Ovary (tissue), 9 donors: ENCODE measurements around the gene ACACB. TPM values are rescaled to one million over a fixed set of nuclear protein-coding genes. Genes with fewer than 3 reads are reported as not detected.

Experiments
- DNase-seq, 5 donors: peaks; one replicate each; pipeline ENCODE4 v3.0.0-alpha.2; 2019 to 2020
- H3K27ac ChIP-seq, 2 donors: fragments of 200-600 bp; one replicate each; pipeline versions ENCODE4 v1.5.1 to v1.8.0; 2019 to 2022
- H3K27me3 ChIP-seq: fragments of 200-600 bp; one replicate; pipeline ENCODE4 v1.8.0; 2022
- H3K36me3 ChIP-seq: fragments of 200-600 bp; sonication (generic); one replicate; pipeline ENCODE4 v1.5.1; 2019
- H3K4me1 ChIP-seq: one replicate; pipeline ENCODE4 v1.8.1; 2013; ENCODE audit warnings: mild to moderate bottlenecking, moderate library complexity; ENCODE audit not compliant: insufficient read depth
- H3K4me3 ChIP-seq: fragments of 200-600 bp; sonication (generic); one replicate; pipeline ENCODE4 v1.5.1; 2017
- H3K9me3 ChIP-seq, 2 donors: fragments of 200-600 bp in 1 of 2; sonication (generic) in 1 of 2; one replicate each; pipeline versions ENCODE4 v1.5.1 to v1.8.1; 2013 to 2019; ENCODE audit warnings: mild to moderate bottlenecking in 1 of 2, moderate library complexity in 1 of 2
- CTCF ChIP-seq, 3 donors: fragments of 450-650 bp in 2 of 3; fragments of 200-600 bp in 1 of 3; IDR thresholded peaks; one replicate each; pipeline versions ENCODE4 v1.5.1 to v1.8.0; 2016 to 2022; ENCODE audit warnings: antibody characterized with exemption in 3 of 3, mild to moderate bottlenecking in 1 of 3
- EP300 ChIP-seq: sonication (generic); formaldehyde crosslinking; IDR thresholded peaks from one replicate; pipeline ENCODE4 v1.6.1; 2017; ENCODE audit warnings: antibody characterized with exemption
- POLR2A ChIP-seq: fragments of 450-650 bp; IDR thresholded peaks from one replicate; pipeline ENCODE4 v1.6.1; 2017; ENCODE audit warnings: antibody characterized with exemption, mild to moderate bottlenecking, moderate library complexity
- WGBS, 3 donors: extraction: QIAGEN DNeasy Blood & Tissue Kit in 1 of 3; methylation state at CpG; one replicate each; pipeline versions ENCODE4 v1.1.5 to v1.1.7; 2013 to 2017; 5-methylcytosine and 5-hydroxymethylcytosine counted together
- intact Hi-C, 4 donors: fragments of 100-400 bp; cut with DNase I; formaldehyde crosslinking; loops; one replicate each; pipeline versions ENCODE4 v1.11.0 to v1.15.1; 2022 to 2023
- polyA plus RNA-seq, 2 donors: library from polyadenylated mRNA; stranded (reverse); fragments of 200-250 nt in 1 of 2; fragments of 350-450 nt in 1 of 2; fragmentation: Illumina TruSeq in 1 of 2; extraction: RNeasy Lipid Tissue Mini Kit (QIAGEN cat#74804) in 1 of 2; gene quantifications; one replicate each; pipeline ENCODE4 v1.2.3, GENCODE V29; 2013 to 2014
- total RNA-seq, 7 donors: library from RNA; depleted of rRNA in 2 of 7; stranded (reverse); fragments of >200 nt in 2 of 7; fragmentation: NEBNext Ultra II Directional in 3 of 7; extraction: Animal tissue kit (Norgen Biotek cat#: 25700) in 3 of 7; gene quantifications; one replicate each; pipeline versions ENCODE4 v1.1.0 to v1.2.4, GENCODE V29; 2016 to 2023
- donor health status: DM: no; HTN: no; CAD: no; lungs with moderate emphysema.
- donor health status: DM: no; HTN: no; CAD: no.
- donor health status: Bipolar disorder and iron deficiency.
- donor health status: DM: yes; HTN: yes; CAD: no.
- donor health status: DM: no; HTN: no; CAD: no.
- donor health status: DM: yes; HTN: yes; CAD: no.

ACACB gene
- total and polyA plus RNA-seq, 9 donors = 20.5 to 56.5 (median 40.4) TPM

- no peak for TF ChIP-seq CTCF (IDR thresholded peaks at IDR 0.05)
- TF ChIP-seq POLR2A = no peak
- TF ChIP-seq EP300 = no peak
- 75 to 83% (median 81%) methylated on average over 5 of the region's 5 CpGs for WGBS, 3 donors
- intact Hi-C loops = no loop called here
These were observed 186.4 kb downstream of the ACACB start for GRCh38 chr12:109302770-109303169.

GRCh38 chr12:109304485-109304884 is 188.1 kb downstream of the ACACB start:
- no peaks in the 10 kb centered on the region for H3K36me3 ChIP-seq
- H3K9me3 ChIP-seq = no peaks in the 10 kb centered on the region
- H3K4me1 ChIP-seq = peaks cover 5% of the 10 kb centered on the region
- no peak overlapping the region for H3K4me3 ChIP-seq
- no peak overlapping the region for H3K27ac ChIP-seq
- 37 to 46% (median 39%) methylated on average over 8 of the region's 8 CpGs for WGBS, 3 donors
- no peaks in the 10 kb centered on the region for H3K27me3 ChIP-seq
- DNase-seq = no peak
- intact Hi-C loops = no loop called here
- TF ChIP-seq CTCF (IDR thresholded peaks at IDR 0.05) (no peak), POLR2A (no peak), EP300 (no peak)

More at GRCh38 chr12:109302770-109303169, 186.4 kb downstream of the ACACB start:
- H3K27ac ChIP-seq = no peak overlapping the region
- H3K4me1 ChIP-seq = no peaks in the 10 kb centered on the region
- no peaks in the 10 kb centered on the region for H3K36me3 ChIP-seq
- H3K9me3 ChIP-seq = no peaks in the 10 kb centered on the region
- H3K4me3 ChIP-seq = no peak overlapping the region
- no peak for DNase-seq
- H3K27me3 ChIP-seq = no peaks in the 10 kb centered on the region

- H3K4me1 ChIP-seq = peaks cover 5% of the 10 kb centered on the region
- no peak overlapping the region for H3K4me3 ChIP-seq
- H3K27me3 ChIP-seq = no peaks in the 10 kb centered on the region
- H3K36me3 ChIP-seq = no peaks in the 10 kb centered on the region
- intact Hi-C loops = no loop called here
- no peaks in the 10 kb centered on the region for H3K9me3 ChIP-seq
- no peak overlapping the region for H3K27ac ChIP-seq
- DNase-seq = no peak
- WGBS, 3 donors = 60 to 74% (median 68%) methylated on average over 6 of the region's 6 CpGs
- no peak for TF ChIP-seq EP300
- no peak for TF ChIP-seq POLR2A
- TF ChIP-seq CTCF (IDR thresholded peaks at IDR 0.05) = no peak
These were observed 189.2 kb downstream of the ACACB start for GRCh38 chr12:109305547-109305946.

GRCh38 chr12:109307051-109307450 is 190.7 kb downstream of the ACACB start:
- Histone ChIP-seq H3K36me3 (no peaks in the 10 kb centered on the region), H3K4me1 (peaks cover 5% of the 10 kb centered on the region), H3K27ac (no peak overlapping the region), H3K27me3 (no peaks in the 10 kb centered on the region), H3K9me3 (no peaks in the 10 kb centered on the region), H3K4me3 (no peak overlapping the region)
- DNase-seq = no peak
- TF ChIP-seq EP300 (no peak), CTCF (IDR thresholded peaks at IDR 0.05) (no peak), POLR2A (no peak)
- intact Hi-C loops = no loop called here
- WGBS, 3 donors = 69 to 77% (median 70%) methylated on average over 8 to 9 of the region's 9 CpGs
